A673 (cell line): ENCODE data around the gene SEC61A2.

ENCODE experiments used
- CTCF ChIP-seq: fragments of 300-800, 200-600 bp; sonication (generic); conservative IDR thresholded peaks from 2 replicates; pipeline ENCODE4 v1.5.1; 2017; ENCODE audit warnings: low read depth, mild to moderate bottlenecking, antibody characterized with exemption, low read length, moderate library complexity, mixed read lengths
- EZH2 ChIP-seq: fragments of 200-600 bp; sonication (generic); IDR thresholded peaks from 2 replicates; pipeline ENCODE4 v1.6.1; 2017; ENCODE audit warnings: borderline replicate concordance, low read depth, mild to moderate bottlenecking, mixed read lengths, antibody characterized with exemption, low read length; ENCODE audit not compliant: poor library complexity, severe bottlenecking

- no peak for TF ChIP-seq EZH2
- no peak for TF ChIP-seq CTCF
These were observed 63.7 kb downstream of the SEC61A2 start for GRCh38 chr10:12193193-12193592.
